Frontal cortex (tissue), 4 donors: Measurements from ENCODE around the gene FBXL17. TPM values are rescaled to one million over a fixed set of nuclear protein-coding genes. Genes with fewer than 3 reads are reported as not detected.

Source experiments
- DNase-seq, 2 donors: peaks; one replicate each; pipeline ENCODE4 v3.0.0; 2012; ENCODE audit warnings: low spot score in 2 of 2
- FAIRE-seq: peaks from 2 replicates; lab custom pipeline; 2012; peaks lifted over from hg19 to GRCh38; lab: Jason Lieb, UNC
- total RNA-seq: library from RNA; depleted of rRNA; stranded (reverse); fragments of >200 nt; gene quantifications from one replicate; pipeline ENCODE4 v1.2.3, GENCODE V29; 2014
- donor health status: control.
- donor health status: control.
- donor health status: control.

FBXL17 gene
- total RNA-seq, 1 donor from 2014 or later: 55.4 TPM

DNA sequence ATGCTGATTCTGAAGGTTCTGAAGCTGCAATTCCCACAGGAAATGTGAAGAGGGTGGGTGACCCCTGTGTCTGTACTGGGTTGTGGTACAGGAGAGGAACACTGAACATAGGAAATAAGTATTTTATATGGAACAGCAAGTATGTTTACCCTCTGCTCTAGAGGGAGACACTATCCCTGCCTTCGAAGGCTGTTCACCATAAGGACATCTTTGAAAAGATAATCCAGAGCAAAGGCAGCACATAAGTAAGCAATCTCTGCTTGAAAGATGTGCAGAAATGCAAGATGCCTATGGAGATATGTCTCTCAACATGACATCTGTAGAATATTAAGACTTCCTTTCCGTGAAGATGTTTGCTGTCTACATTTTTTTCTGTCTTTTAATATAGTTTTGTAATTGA lies 526.7 kb downstream of the FBXL17 start:
- FAIRE-seq: no peak
- no peak for DNase-seq

DNA sequence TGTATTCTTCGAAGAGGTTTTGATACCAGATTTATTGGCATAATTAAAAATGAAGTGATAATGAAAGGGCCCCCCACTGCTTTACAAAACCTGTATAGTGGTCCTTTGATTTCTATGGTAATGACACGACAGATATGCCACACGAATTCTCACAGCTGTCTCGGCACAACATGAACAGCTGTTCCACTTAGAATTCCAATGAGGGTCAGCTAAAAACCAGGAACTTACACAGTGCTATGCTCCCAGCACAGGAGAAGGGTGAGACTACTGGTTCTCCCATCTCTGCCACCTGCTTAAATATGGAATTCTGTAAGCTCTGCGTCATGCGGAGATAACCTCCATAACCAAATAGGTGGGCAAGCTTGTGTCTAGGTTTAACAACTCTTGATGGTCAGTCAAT lies 528.2 kb downstream of the FBXL17 start:
- FAIRE-seq (no peak), DNase-seq (no peak)

DNA sequence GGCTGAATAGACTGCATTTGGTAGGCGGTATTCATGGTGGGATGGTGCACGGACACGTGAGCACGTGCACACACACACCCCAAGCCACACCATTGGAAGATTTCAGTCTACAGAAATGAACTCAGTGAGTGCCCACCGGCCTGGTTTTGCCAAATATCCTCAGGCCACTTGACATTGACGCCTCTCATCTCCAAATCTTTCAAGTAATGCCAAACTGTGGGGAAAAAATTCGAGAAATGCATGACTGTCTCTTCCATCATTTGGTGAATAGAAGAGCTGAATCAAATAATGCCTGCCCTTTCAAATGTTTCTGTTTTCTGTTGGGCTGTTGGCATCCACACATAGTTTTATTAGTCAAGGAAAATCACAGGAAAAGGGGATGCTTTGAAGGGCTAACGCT lies 528.9 kb downstream of the FBXL17 start:
- DNase-seq (no peak), FAIRE-seq (no peak)

DNA sequence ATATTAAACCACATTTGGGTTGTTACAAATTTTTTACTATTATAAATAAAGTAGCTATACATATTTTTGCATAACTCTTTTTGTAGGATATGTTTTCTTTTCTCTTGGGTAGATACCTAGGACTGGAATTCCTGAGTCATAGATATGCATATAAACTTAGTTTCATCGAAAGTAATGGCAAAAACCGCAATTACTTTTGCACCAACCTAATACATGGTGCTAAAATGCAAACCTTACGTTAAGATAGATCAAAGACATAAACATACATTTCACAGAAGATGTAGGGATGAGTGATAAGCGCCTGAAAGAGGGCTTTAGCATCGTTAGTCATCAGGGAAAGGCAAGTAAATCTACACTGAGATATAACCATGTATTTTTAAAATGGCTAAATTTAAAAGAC lies 532.8 kb downstream of the FBXL17 start:
- no peak for DNase-seq
- no peak for FAIRE-seq

DNA sequence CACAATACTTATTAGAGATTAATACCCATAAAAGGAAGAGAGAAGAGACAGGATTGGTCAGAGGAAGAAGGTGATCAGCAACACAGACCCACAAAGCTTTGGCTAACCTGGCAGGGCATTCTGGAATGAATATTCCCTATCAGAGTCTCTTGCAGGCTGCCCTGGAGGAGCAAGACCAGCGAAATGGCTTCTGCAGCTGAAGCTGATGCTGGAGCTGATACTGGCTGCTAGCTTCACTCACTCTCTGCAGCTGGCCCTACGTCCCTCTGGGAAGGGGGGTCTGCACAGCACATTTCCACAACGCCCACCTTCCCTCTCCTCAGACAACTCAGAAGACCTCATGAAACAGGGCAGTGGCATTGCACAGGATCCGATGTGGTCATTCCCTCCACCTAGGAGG lies 541.3 kb downstream of the FBXL17 start:
- no peak for DNase-seq
- FAIRE-seq: no peak

DNA sequence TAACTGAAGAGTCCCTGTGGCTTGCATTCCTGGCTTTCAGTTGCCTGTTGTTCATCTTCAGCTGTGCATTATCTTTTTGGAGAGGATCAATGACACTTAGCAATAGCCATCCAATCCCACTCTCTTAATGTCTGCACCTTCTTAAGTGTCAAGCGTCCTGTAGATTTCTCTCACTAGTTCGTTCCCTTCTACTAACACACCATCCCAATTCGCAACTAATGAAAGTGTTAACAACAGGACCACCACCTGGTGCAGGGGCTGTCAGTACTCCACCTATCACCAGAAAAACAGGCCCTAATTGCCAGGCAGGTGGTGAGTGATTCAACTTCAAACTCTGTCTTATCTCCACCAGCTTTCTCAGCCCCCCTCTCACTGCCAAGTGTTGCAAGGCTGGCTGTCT lies 541.7 kb downstream of the FBXL17 start:
- FAIRE-seq (no peak), DNase-seq (no peak)

DNA sequence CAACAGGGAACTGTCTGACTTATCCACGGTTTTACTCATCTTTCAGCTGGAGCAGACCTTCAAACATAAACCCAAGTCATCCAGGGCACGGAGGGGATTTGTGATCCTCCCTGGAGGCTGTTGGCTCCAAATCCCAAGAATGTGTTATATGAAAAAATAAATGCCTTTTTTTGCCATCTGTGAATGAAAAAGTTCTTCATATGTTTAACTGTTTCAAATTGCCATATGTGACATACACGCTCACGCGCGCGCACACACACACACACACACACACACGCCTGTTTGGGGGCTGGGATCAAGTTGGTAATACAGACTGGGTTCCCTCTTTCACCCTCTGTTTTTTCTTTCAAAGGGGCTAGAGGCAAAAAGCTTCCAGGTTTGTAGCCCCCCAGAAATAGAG lies 546.8 kb downstream of the FBXL17 start:
- no peak for FAIRE-seq

DNA sequence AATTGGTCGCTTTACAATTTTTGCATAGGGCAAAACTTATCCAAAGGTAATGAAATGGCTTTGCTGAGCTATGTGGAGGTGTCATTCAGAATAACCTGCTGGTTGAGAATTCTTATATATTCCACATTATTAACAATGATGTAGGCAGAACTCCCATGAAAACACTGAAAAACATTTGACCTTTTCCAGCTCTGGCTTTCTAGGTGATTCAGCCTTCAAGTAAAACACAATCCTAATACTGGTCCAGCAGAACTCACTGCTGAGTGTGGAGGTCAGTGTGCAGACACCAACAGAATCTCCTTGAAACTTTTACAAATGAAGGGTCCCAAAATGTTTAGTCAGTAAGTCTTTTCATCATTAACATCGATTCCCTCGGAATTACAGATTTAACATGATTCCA lies 549.2 kb downstream of the FBXL17 start:
- no peak for FAIRE-seq
- no peak for DNase-seq

More for the DNA sequence above, 546.8 kb downstream of the FBXL17 start:
- DNase-seq: no peak

DNA sequence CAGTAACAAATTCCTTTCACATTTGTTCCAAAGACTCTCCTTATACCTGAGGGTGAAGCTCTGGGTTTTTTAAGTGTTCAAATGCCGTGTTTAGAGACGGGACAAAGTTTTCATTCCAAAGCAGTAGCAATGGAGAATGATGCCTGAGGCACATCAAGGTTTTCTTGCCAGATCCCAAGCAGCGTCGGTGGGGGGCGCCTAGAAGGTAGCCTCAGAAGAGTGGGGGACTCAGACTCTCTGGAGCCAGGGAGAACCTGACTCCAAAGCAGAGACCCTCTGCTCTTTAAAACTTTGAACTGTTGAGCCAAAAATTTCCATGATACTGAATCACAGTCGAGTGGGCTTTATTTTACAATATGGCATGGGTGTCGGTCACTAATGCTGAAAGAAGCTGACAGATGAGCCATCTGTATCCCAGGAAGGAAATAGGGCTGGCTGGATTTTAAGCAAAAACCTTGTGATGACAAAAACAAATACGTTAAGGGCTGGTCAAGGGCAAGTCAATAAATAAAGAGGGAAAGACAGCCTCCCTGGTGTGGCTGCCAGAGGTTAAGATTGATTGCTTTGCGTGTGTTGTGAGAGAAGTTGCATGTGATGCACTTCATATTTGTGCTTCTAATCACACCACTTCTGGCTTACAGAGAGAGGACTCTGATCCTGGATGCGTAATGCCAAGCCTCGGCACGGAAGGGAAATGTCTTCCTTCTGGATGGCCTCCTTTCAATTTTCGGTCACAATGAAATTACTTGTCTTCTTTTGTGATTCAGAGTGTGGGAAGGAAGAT lies 550.1 kb downstream of the FBXL17 start:
- DNase-seq (no peak), FAIRE-seq (no peak)

DNA sequence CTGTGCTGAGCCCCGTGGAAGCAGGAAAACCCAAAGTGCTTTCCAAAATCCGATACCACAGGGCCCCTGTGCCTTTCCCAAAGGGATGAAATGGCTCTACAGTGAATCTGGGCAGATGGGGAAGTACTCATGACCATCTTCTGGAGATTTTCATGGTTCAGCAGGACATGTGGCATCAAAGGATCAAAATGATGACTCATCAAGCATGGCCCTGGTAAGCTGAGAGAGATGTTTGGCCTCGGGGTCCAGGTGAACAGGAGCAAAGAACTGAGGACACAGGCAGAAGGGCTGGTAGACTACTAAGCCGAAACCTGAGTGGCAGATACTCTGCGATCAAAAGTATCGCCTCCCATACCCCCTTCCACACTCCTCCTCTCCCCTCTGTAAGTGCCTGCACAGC lies 551.1 kb downstream of the FBXL17 start:
- DNase-seq (no peak), FAIRE-seq (no peak)

DNA sequence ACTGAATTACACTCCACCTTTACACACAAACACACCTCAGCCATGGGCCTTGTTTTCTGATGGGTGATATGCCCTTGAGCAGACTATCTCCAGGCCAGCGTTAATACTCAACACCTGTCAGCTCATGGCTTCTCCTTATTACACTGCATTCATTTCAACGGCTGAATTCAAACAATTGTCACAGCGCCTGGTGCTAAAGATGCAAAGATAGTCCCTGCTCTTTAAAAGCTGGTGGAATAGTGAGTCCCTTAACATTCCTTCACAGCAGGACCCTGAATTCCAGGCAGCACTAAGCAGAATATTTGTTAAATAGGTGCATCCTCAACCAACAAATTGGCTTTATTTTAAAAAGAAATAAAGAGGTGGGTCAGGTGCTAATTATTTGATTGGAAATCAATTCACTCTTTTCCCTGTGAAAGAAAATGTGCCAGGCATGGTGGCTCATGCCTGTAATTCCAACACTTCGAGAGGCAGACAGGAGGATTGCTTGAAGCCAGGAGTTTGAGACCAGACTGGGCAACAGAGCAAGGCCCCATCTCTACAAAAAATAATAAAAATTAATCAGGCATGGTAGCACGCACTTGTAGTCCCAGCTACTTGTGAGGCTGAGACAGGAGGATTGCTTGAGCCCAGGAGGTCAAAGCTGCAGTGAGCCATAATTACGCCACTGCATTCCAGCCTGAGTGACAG lies 555.4 kb downstream of the FBXL17 start:
- no peak for DNase-seq
- no peak for FAIRE-seq

DNA sequence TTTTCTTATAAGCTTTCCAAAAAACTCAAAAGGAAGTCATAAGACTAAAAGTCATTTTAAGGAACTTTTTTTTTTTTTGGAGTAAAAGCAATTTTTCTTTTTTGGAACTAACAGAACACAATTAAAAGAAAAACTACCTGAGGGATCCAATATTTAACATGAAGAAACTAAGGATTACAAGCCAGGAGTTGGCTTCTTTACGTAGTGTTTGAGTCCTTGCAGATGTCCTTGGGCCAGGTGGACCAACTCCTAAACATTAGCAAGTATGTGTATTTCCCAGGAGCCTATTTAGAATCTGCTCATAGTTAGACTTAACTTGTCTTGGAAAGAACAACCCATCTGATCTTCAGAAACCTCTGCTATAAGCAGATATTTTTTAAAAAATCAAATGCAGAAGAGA lies 557.1 kb downstream of the FBXL17 start:
- FAIRE-seq: no peak
- DNase-seq: no peak

DNA sequence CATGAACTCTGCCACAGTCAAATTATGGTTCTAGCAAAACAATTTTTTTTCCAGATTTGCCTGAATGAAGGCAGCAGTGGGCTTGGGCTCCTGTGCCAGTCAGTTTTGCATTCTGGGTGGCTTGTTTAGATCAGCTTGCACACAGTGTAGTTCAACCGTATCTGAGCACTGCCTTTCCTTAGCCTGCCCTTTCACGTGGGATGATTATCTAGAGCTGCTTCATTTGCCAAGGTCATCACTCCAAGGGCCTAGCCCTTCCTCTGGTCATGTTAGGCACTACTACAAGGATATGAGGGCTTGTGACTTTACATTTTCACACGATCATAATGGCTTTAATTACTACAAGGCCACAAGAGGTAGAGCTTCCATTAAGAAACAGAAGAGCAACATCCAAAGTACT lies 560.6 kb downstream of the FBXL17 start:
- DNase-seq (no peak), FAIRE-seq (no peak)

DNA sequence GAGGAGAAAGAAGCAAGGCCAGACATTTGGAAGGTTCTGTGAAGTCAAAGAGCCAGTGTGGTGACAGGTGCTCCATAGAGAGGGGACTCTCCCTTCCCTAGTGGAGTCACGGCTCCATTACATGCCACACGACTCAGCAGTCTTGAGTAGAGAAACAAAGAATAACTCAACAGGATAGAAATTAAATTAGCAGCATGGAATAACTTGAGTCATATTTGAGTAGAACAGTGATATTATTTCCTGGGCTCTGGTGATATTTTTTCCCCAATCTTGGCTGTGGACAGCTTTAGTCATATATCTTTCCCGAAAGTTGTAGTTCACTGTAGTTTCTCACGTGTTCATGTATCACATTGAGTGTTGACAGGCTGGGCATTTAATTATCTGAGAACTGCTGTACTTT lies 561.5 kb downstream of the FBXL17 start:
- FAIRE-seq: no peak

DNA sequence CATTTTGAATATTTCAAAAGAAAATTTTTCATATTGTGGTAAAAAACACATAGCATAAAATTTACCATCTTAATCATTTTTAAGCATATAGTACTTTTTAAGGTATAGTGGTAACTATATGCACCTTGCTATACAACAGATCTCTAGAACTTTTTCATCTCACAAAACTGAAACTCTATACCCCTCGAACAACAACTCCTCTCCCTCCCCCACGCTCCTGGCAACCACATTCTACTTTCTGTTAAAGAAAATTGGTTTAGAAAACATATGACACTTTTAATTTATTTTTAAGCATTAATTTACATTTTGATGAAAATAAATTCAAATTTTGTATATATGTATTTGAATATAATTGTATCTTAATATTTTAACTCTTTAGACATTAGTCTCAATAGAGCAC lies 563.9 kb downstream of the FBXL17 start:
- DNase-seq: no peak
- peak; percentile 59 for FAIRE-seq

More for the DNA sequence above, 561.5 kb downstream of the FBXL17 start:
- no peak for DNase-seq

DNA sequence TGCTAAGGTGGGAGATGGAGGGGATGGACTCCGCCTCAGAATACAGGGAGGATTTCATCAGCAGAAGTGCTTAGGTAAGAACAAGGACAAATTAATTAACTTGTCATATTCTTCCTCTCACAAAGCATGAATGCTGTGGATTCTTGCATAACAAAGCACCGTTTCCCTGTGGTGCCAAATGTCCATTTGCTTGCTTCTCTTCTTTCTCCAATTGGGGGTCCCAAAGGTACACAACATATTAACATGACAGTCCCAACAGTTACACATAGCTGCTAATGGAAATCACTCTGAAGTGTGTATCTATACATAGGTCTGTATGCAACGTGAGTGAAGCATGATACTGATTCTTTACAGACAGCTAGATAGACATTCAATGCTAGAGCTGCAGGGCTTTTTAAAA lies 564.5 kb downstream of the FBXL17 start:
- DNase-seq: no peak
- no peak for FAIRE-seq

DNA sequence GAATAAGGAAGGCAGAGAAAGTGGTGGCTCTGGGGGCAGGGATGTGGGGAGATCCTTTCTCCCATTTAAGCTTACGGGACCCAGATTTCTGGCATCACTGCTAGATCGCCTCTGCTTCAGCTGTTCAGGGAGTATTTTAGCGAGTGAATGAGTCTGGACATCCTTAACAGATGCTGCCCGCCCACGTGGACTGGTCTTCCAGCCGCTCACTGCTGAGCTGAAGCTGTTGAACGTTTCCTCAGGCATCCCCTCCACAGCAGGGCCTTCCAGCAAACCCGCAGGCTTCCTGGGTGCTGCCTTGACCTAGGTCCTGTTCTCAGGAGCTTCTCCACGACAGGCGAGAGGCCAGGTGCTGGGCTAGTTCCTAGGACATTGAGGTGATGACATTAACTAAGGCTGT lies 566.8 kb downstream of the FBXL17 start:
- no peak for FAIRE-seq
- DNase-seq: no peak

DNA sequence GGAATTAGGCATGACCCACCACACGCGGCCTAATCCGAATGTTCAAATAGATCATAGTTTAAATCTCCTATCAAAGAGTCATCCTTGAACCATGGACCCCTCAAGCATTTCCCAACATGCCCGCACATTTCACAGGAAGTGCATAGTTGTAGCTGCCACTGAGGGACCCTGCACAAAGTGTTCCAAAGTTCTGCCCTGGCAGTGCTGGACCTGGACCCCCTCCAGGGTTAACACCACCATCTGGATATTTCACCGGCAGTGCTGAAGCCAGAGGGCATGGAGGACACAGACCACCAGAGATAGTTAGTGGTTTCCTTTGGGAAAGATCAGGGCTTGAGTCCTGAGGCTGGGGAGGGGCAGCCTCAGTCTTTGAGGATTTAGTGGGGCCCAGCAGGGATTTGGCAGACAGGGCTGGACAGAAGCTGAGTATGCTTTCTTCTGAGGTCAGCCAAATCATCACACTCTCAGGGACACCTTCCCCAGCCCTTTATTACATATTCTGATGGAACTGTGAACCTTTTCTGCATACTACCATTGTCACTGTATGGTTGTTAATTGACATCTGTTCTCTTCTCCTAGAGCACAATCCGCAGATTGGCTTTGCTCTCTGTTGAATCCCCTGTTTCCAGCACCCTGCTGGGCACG lies 567.6 kb downstream of the FBXL17 start:
- DNase-seq (no peak), FAIRE-seq (no peak)

DNA sequence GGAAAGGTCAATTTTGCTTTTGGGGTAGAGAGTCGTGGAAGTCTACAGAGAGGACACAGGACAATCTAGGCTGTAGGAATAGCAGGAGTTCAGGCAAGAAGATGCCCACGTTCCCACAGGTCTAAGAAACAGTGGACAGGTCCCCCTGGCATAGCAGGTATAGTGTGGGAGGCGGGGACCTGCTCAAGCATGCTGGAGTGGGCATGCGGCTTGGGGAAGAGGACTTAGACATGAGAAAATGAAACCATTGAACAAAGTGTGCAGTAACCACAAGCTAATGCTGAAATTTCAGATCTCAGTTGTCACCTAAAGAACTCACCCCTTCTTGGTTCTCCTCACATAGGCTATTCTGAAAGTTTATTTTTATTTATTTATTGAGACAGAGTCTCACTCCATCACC lies 568.3 kb downstream of the FBXL17 start:
- DNase-seq: no peak
- FAIRE-seq: no peak

DNA sequence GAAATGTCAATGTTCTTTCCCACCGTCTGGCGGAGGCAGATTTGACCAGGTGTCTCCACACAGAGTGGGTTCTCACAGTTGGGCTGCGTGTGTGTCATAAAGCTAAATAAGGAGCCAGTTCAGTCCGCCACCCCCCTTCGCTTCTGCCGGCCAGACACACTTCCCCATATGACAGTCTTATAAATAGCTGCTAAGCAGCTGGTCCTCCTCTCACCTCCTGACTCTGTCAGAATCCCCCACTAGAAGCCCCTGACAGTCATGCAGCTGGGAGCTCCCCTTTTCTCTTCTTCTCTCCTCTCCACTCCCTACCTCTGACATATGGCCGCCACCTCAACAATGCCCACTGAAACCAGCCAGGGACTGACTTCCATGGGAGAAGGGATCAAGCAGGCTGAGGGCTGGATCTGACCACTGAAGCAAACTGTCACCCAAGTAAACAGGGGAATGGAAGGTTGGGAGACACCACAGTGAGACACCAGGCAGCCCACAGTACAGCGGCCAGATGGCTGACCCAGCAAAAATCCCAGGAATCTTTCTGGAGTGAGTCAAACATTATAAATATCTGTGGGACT lies 569.2 kb downstream of the FBXL17 start:
- DNase-seq (no peak), FAIRE-seq (no peak)
